HCT116 (cell line): ENCODE data around the gene MAP2K4. TPM values are rescaled to one million over a fixed set of nuclear protein-coding genes. Genes with fewer than 3 reads are reported as not detected.

ENCODE experiments used
- ATAC-seq: fragments of 200-7000 bp; cut with Tn5 transposase; 2 replicates; pipeline ENCODE4 v1.9.1; 2020; ENCODE audit warnings: mild to moderate bottlenecking, moderate library complexity
- BruUV-seq: library from RNA; stranded (reverse); fragments of 400-500 nt; replicated peaks from 2 replicates; lab custom pipeline; 2021; lab: Mats Ljungman, UMichigan
- CTCF ChIA-PET: fragments of 300-600 bp; sonication (Branson Sonifier 250); formaldehyde crosslinking; loops from one replicate; lab custom pipeline; 2021; ENCODE audit warnings: antibody characterized with exemption; lab: Charles Lee
- POLR2A ChIA-PET: fragments of 300-600, 350-600 bp; sonication (Branson Sonifier 250); formaldehyde crosslinking; loops from one replicate; lab custom pipeline; 2021; ENCODE audit warnings: antibody characterized with exemption; lab: Charles Lee
- RAD21 ChIA-PET, 2 experiments: fragments of 300-600 bp; sonication (Branson Sonifier 250); formaldehyde crosslinking; loops; one replicate each; lab custom pipeline; 2023; ENCODE audit warnings: low total read pairs in 2 of 2; ENCODE audit not compliant: uncharacterized antibody in 2 of 2, unreplicated experiment in 2 of 2, low non-redundant PET in 1 of 2; lab: Charles Lee
- DNase-seq: peaks from one replicate; pipeline ENCODE4 v3.0.0-alpha.2; 2010; ENCODE audit warnings: low read depth, low spot score
- H2AFZ ChIP-seq: fragments of 200-600 bp; shearing (Covaris generic), sonication (generic); 2 replicates; pipeline ENCODE4 v1.6.1; 2017; ENCODE audit warnings: low read depth, mixed run types, mixed read lengths, antibody characterized with exemption, low read length; ENCODE audit not compliant: poor library complexity, severe bottlenecking
- H3K27ac ChIP-seq: 2 replicates; pipeline ENCODE4 v1.5.1; 2012; ENCODE audit warnings: low read depth, low read length
- H3K27me3 ChIP-seq: fragments of 200-600 bp; sonication (generic); 2 replicates; pipeline ENCODE4 v1.6.1; 2016; ENCODE audit warnings: mixed run types, low read length, mixed read lengths; ENCODE audit not compliant: insufficient read depth
- H3K36me3 ChIP-seq, 2 experiments: fragments of 200-500 bp in 1 of 2; fragments of 200-600 bp in 1 of 2; sonication (Bioruptor generic) in 1 of 2; sonication (generic) in 1 of 2; 2 replicates each; pipeline versions ENCODE4 v1.5.1 to v1.6.1; 2014 to 2016; ENCODE audit warnings: low read length in 2 of 2, inconsistent platforms in 1 of 2, mixed read lengths in 1 of 2, mixed run types in 1 of 2; ENCODE audit not compliant: insufficient read depth in 2 of 2, control insufficient read depth in 1 of 2
- H3K4me1 ChIP-seq, 2 experiments: fragments of 200-600 bp in 1 of 2; sonication (generic) in 1 of 2; 2 replicates each; pipeline versions ENCODE4 v1.5.1 to v1.6.1; 2012 to 2017; ENCODE audit warnings: low read length in 2 of 2, inconsistent platforms in 1 of 2, mild to moderate bottlenecking in 1 of 2, mixed read lengths in 1 of 2, mixed run types in 1 of 2, moderate library complexity in 1 of 2; ENCODE audit not compliant: insufficient read depth in 2 of 2, control insufficient read depth in 1 of 2
- H3K4me2 ChIP-seq: fragments of 200-600 bp; sonication (generic); 2 replicates; pipeline ENCODE4 v1.6.1; 2017; ENCODE audit warnings: mixed run types, low read length, mixed read lengths
- H3K4me3 ChIP-seq, 2 experiments: fragments of 200-600 bp in 1 of 2; sonication (generic) in 1 of 2; replicated peaks in 1 of 2; 2 replicates each; pipeline ENCODE4 v1.5.1; 2011 to 2016; ENCODE audit warnings: low read length in 2 of 2, control low read depth in 1 of 2, low read depth in 1 of 2, mild to moderate bottlenecking in 1 of 2, mixed read lengths in 1 of 2, mixed run types in 1 of 2
- H3K79me2 ChIP-seq: fragments of 200-600 bp; sonication (generic); 2 replicates; pipeline ENCODE4 v1.6.1; 2017; ENCODE audit warnings: mild to moderate bottlenecking, mixed run types, low read length, moderate library complexity, mixed read lengths; ENCODE audit not compliant: insufficient read depth
- H3K9ac ChIP-seq: fragments of 200-600 bp; sonication (generic); 2 replicates; pipeline ENCODE4 v1.6.1; 2016; ENCODE audit warnings: low read length, mixed read lengths
- H3K9me2 ChIP-seq: fragments of 200-600 bp; sonication (generic), shearing (Covaris generic); 2 replicates; pipeline ENCODE4 v1.6.1; 2017; ENCODE audit warnings: mixed run types, mild to moderate bottlenecking, moderate library complexity; ENCODE audit not compliant: insufficient read depth
- H3K9me3 ChIP-seq, 2 experiments: fragments of 200-500 bp in 1 of 2; fragments of 200-600 bp in 1 of 2; sonication (Bioruptor generic) in 1 of 2; sonication (generic) in 1 of 2; 2 replicates each; pipeline ENCODE4 v1.6.1; 2014 to 2017; ENCODE audit warnings: low read length in 2 of 2, mixed read lengths in 2 of 2, inconsistent platforms in 1 of 2, low read depth in 1 of 2, mild to moderate bottlenecking in 1 of 2, mixed run types in 1 of 2, moderate library complexity in 1 of 2; ENCODE audit not compliant: control insufficient read depth in 1 of 2, insufficient read depth in 1 of 2
- H4K20me1 ChIP-seq: fragments of 200-600 bp; sonication (generic), shearing (Covaris generic); 2 replicates; pipeline ENCODE4 v1.6.1; 2017; ENCODE audit warnings: mixed run types, mild to moderate bottlenecking, moderate library complexity; ENCODE audit not compliant: insufficient read depth
- CEBPB ChIP-seq: IDR thresholded peaks from 2 replicates; pipeline ENCODE4 v1.6.1; 2012; ENCODE audit warnings: low read depth
- EGR1 ChIP-seq: IDR thresholded peaks from 2 replicates; pipeline ENCODE4 v1.6.1; 2012; ENCODE audit warnings: low read depth
- ELF1 ChIP-seq: IDR thresholded peaks from 2 replicates; pipeline ENCODE4 v1.6.1; 2012; ENCODE audit warnings: low read depth, borderline replicate concordance
- EZH2 ChIP-seq: fragments of 200-600 bp; sonication (generic); IDR thresholded peaks from 2 replicates; pipeline ENCODE4 v1.6.1; 2017; ENCODE audit warnings: antibody characterized with exemption, mixed run types
- EZH2phosphoT487 ChIP-seq: fragments of 200-600 bp; IDR thresholded peaks from 2 replicates; pipeline ENCODE4 v1.6.1; 2018; ENCODE audit warnings: antibody characterized with exemption, borderline replicate concordance
- JUND ChIP-seq: IDR thresholded peaks from 2 replicates; pipeline ENCODE4 v1.6.1; 2012
- POLR2AphosphoS5 ChIP-seq: IDR thresholded peaks from 2 replicates; pipeline ENCODE4 v1.6.1; 2011; ENCODE audit warnings: mild to moderate bottlenecking, low read depth, low read length, moderate library complexity
- RAD21 ChIP-seq: IDR thresholded peaks from 2 replicates; pipeline ENCODE4 v1.6.1; 2012; ENCODE audit warnings: low read depth, mild to moderate bottlenecking
- SIN3A ChIP-seq: IDR thresholded peaks from 2 replicates; pipeline ENCODE4 v1.6.1; 2012; ENCODE audit warnings: low read depth
- SP1 ChIP-seq: IDR thresholded peaks from 2 replicates; pipeline ENCODE4 v1.6.1; 2012; ENCODE audit warnings: low read depth
- SRF ChIP-seq: IDR thresholded peaks from 2 replicates; pipeline ENCODE4 v1.6.1; 2012; ENCODE audit warnings: low read depth
- TCF7L2 ChIP-seq: IDR thresholded peaks from 2 replicates; pipeline ENCODE4 v1.7.0; 2011; ENCODE audit warnings: borderline replicate concordance, inconsistent platforms; ENCODE audit not compliant: insufficient read depth, insufficient read length; ENCODE audit errors: extremely low read depth
- YY1 ChIP-seq: IDR thresholded peaks from 2 replicates; pipeline ENCODE4 v1.6.1; 2011; ENCODE audit warnings: low read length, low read depth, moderate library complexity, mild to moderate bottlenecking; ENCODE audit not compliant: insufficient replicate concordance; ENCODE audit errors: extremely low read depth
- ZNF274 ChIP-seq: fragments of 200-500 bp; sonication (Bioruptor generic); IDR thresholded peaks from 2 replicates; pipeline ENCODE4 v1.6.1; 2014; ENCODE audit warnings: mild to moderate bottlenecking, low read depth, low read length, inconsistent platforms
- intact Hi-C: fragments of 100-400 bp; cut with micrococcal nuclease; formaldehyde crosslinking; loops from 2 replicates; pipeline ENCODE4 v1.10.0; 2022
- total RNA-seq: library from RNA; stranded (reverse); gene quantifications from one replicate; pipeline ENCODE4 v1.2.1, GENCODE V29; 2021; ENCODE audit not compliant: unreplicated experiment
- TF ChIP-seq, protein P1 (sequence below): IDR thresholded peaks from 2 replicates; pipeline ENCODE4 v1.6.1; 2012; ENCODE audit warnings: low read depth
- TF ChIP-seq, protein P2 (sequence below): IDR thresholded peaks from 2 replicates; pipeline ENCODE4 v1.6.1; 2012
- TF ChIP-seq, protein P3 (sequence below): IDR thresholded peaks from 2 replicates; pipeline ENCODE4 v1.6.1; 2011; ENCODE audit warnings: mild to moderate bottlenecking, low read length, moderate library complexity; ENCODE audit not compliant: insufficient replicate concordance; ENCODE audit errors: extremely low read depth
- TF ChIP-seq, protein P4 (sequence below), 3 experiments: fragments of 200-600 bp in 1 of 3; sonication (generic) in 1 of 3; IDR thresholded peaks in 2 of 3; conservative IDR thresholded peaks in 1 of 3; 2 replicates each; pipeline ENCODE4 v1.5.1; 2012 to 2017; ENCODE audit warnings: low read depth in 2 of 3, low read length in 2 of 3, antibody characterized with exemption in 1 of 3, borderline replicate concordance in 1 of 3, control low read depth in 1 of 3, mild to moderate bottlenecking in 1 of 3, mixed read lengths in 1 of 3, mixed run types in 1 of 3, moderate library complexity in 1 of 3; ENCODE audit not compliant: insufficient read depth in 1 of 3

Gene MAP2K4
- total RNA-seq, 1 experiment from 2014 or later, result 42.3 TPM

DNA sequence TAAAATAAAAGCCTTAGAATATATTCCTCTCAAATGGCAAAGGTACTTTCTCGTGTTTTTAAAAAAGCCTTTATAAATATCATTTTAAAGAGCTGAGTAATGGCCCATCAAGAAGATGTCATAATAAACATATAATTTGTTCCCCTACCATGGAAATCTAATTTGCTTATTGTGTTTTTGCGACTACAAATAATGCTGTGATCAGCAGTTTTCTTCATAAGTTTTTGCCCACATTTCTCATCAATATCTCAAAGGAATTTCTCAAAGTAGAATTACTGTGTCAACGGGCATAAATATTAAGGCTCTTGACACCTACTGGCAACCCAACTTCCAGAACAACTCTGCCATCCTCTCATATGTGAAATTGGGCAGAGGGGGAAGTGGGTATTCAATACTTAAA, 40.9 kb upstream of the MAP2K4 start:
- no peak overlapping the region for H3K9ac ChIP-seq
- no peaks in the 10 kb centered on the region for H3K79me2 ChIP-seq
- TF ChIP-seq TCF7L2 (no peak), EGR1 (no peak), ZNF274 (no peak), EZH2phosphoT487 (no peak), POLR2AphosphoS5 (no peak), YY1 (no peak), SP1 (no peak), JUND (no peak), SIN3A (no peak), EZH2 (no peak), ELF1 (no peak), RAD21 (no peak), SRF (no peak), CEBPB (no peak)
- TF ChIP-seq, protein P1, sequence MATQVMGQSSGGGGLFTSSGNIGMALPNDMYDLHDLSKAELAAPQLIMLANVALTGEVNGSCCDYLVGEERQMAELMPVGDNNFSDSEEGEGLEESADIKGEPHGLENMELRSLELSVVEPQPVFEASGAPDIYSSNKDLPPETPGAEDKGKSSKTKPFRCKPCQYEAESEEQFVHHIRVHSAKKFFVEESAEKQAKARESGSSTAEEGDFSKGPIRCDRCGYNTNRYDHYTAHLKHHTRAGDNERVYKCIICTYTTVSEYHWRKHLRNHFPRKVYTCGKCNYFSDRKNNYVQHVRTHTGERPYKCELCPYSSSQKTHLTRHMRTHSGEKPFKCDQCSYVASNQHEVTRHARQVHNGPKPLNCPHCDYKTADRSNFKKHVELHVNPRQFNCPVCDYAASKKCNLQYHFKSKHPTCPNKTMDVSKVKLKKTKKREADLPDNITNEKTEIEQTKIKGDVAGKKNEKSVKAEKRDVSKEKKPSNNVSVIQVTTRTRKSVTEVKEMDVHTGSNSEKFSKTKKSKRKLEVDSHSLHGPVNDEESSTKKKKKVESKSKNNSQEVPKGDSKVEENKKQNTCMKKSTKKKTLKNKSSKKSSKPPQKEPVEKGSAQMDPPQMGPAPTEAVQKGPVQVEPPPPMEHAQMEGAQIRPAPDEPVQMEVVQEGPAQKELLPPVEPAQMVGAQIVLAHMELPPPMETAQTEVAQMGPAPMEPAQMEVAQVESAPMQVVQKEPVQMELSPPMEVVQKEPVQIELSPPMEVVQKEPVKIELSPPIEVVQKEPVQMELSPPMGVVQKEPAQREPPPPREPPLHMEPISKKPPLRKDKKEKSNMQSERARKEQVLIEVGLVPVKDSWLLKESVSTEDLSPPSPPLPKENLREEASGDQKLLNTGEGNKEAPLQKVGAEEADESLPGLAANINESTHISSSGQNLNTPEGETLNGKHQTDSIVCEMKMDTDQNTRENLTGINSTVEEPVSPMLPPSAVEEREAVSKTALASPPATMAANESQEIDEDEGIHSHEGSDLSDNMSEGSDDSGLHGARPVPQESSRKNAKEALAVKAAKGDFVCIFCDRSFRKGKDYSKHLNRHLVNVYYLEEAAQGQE, result no peak
- TF ChIP-seq, protein P2, sequence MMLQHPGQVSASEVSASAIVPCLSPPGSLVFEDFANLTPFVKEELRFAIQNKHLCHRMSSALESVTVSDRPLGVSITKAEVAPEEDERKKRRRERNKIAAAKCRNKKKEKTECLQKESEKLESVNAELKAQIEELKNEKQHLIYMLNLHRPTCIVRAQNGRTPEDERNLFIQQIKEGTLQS, result no peak
- TF ChIP-seq, protein P3, sequence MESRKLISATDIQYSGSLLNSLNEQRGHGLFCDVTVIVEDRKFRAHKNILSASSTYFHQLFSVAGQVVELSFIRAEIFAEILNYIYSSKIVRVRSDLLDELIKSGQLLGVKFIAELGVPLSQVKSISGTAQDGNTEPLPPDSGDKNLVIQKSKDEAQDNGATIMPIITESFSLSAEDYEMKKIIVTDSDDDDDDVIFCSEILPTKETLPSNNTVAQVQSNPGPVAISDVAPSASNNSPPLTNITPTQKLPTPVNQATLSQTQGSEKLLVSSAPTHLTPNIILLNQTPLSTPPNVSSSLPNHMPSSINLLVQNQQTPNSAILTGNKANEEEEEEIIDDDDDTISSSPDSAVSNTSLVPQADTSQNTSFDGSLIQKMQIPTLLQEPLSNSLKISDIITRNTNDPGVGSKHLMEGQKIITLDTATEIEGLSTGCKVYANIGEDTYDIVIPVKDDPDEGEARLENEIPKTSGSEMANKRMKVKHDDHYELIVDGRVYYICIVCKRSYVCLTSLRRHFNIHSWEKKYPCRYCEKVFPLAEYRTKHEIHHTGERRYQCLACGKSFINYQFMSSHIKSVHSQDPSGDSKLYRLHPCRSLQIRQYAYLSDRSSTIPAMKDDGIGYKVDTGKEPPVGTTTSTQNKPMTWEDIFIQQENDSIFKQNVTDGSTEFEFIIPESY, result no peak
- TF ChIP-seq, protein P4, sequence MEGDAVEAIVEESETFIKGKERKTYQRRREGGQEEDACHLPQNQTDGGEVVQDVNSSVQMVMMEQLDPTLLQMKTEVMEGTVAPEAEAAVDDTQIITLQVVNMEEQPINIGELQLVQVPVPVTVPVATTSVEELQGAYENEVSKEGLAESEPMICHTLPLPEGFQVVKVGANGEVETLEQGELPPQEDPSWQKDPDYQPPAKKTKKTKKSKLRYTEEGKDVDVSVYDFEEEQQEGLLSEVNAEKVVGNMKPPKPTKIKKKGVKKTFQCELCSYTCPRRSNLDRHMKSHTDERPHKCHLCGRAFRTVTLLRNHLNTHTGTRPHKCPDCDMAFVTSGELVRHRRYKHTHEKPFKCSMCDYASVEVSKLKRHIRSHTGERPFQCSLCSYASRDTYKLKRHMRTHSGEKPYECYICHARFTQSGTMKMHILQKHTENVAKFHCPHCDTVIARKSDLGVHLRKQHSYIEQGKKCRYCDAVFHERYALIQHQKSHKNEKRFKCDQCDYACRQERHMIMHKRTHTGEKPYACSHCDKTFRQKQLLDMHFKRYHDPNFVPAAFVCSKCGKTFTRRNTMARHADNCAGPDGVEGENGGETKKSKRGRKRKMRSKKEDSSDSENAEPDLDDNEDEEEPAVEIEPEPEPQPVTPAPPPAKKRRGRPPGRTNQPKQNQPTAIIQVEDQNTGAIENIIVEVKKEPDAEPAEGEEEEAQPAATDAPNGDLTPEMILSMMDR (IDR thresholded peaks at IDR 0.05 in 2 of 3, conservative IDR thresholded peaks at IDR 0.05 in 1 of 3; ENCODE audit: borderline replicate concordance in 1 of 3, insufficient read depth in 1 of 3, low read depth in 2 of 3, low read length in 2 of 3), result no peak
- intact Hi-C loops, result loop anchor here (10.0 kb wide), 1 partner anchor 335 kb away; no protein-coding TSS in a partner anchor
- no peak overlapping the region for H3K4me2 ChIP-seq
- H3K9me3 ChIP-seq, result no peaks in the 10 kb centered on the region
- no peak overlapping the region for H3K4me3 ChIP-seq
- no TSS peak for BruUV-seq
- DNase-seq, result no peak
- ATAC-seq, result no peak
- H3K4me1 ChIP-seq, result no peaks in the 10 kb centered on the region
- H3K9me2 ChIP-seq, result no peaks in the 10 kb centered on the region
- peaks cover 0 to 8% of the 10 kb centered on the region in 2 experiments; a peak in 2 of 4 replicates for H3K36me3 ChIP-seq
- RAD21 ChIA-PET, result no interaction called here
- H2AFZ ChIP-seq, result no peak overlapping the region
- POLR2A ChIA-PET, result no interaction called here
- H3K27ac ChIP-seq, result no peak overlapping the region
- H3K27me3 ChIP-seq, result no peaks in the 10 kb centered on the region
- CTCF ChIA-PET, result interaction anchor here (2.2 kb wide), 1 partner anchor 1104 kb away, joined by 7 read pairs; no protein-coding TSS in a partner anchor
- H4K20me1 ChIP-seq, result no peaks in the 10 kb centered on the region
